Measurements from ENCODE around the gene COPB2.

GRCh38 chr3:139418144-139418543 lies 28.7 kb upstream of the COPB2 start:
- no peak for TF ChIP-seq MAX (IDR thresholded peaks at IDR 0.05)
- no peak for TF ChIP-seq CTCF (IDR thresholded peaks at IDR 0.05 in 2 of 3, conservative IDR thresholded peaks at IDR 0.05 in 1 of 3; ENCODE audit: borderline replicate concordance in 1 of 3, insufficient read depth in 1 of 3, low read depth in 2 of 3, low read length in 2 of 3)
- TF ChIP-seq ZFX (IDR thresholded peaks at IDR 0.05), result no peak
- TF ChIP-seq POLR2AphosphoS5 (IDR thresholded peaks at IDR 0.05; ENCODE audit: low read depth, low read length), result no peak
- TF ChIP-seq RAD21 (IDR thresholded peaks at IDR 0.05; ENCODE audit: low read depth), result no peak
- TF ChIP-seq POLR2A (IDR thresholded peaks at IDR 0.05; ENCODE audit: borderline replicate concordance, extremely low read depth, insufficient read depth, insufficient read length), result no peak
- no peak for TF ChIP-seq ZNF274 (IDR thresholded peaks at IDR 0.05; ENCODE audit: low read depth, low read length)
- no peak for TF ChIP-seq SRF (IDR thresholded peaks at IDR 0.05; ENCODE audit: low read depth)
